HG03565 (cell line): ENCODE results near the gene CEP83.
"Not testable (repeated sequence)": the region's sequence is repeated elsewhere in the genome, so short reads cannot be mapped to it uniquely, and the experiment has no call there.

Experiments
- ATAC-seq: cut with Tn5 transposase; IDR thresholded peaks from one replicate; pipeline ENCODE4 v1.9.1; 2021; ENCODE audit warnings: mild to moderate bottlenecking, moderate library complexity; ENCODE audit not compliant: unreplicated experiment

CEP83 gene

GRCh38 chr12:94386422-94386821, 73.2 kb downstream of the CEP83 start:
- ATAC-seq, result no peak

DNA sequence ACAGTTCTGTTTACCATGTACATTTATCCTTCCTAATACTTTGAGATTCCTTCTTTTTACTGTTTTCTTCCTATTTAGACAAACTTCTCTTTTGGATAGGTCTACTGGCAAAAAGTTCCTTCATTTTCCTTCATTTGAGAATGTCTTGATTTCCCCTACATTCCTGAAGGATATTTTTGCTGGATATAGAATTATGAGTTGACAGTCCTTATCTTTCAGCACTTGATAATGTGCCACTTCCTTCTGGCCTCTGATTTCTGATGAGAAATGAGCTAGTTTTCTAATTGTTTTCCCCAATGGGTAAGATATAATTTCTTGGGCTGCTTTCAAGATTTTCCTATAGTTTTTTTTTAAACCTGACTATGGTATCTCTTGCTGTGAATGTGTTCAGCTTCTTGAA, 75.6 kb downstream of the CEP83 start:
- no peak for ATAC-seq

- ATAC-seq, result no peak
Measured at GRCh38 chr12:94380507-94380906, 79.2 kb downstream of the CEP83 start.

DNA sequence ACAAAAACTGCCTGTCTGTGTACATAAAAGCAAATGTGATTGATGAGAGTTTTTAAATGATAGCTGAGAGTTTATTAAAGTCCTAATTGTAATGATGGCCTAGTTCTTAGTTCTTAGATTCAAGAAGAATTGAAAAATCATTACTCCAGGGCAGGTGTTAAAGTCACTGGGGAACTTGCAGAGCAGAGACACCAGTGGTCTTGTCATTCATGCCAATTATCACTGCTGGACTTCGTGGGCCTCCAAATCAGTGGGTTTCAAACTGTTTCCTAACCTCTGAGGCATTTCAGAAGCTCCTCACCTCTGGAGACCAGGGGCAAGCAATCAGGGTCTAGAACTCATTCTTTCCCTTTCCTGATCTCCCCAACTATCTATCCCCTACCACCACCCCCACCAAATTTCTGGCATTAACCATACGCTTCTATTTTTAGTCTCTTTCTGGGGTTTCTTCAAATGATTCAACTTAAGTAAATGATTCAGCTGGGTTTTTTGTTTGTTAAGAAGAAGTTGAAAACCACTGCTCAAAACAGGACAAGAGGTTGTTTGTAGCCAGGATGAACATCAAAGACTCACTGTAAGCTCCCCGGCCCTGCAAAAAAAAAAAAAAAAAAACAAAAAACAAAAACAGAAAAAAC, 80.1 kb downstream of the CEP83 start:
- no peak for ATAC-seq

GRCh38 chr12:94377599-94377998, 82.1 kb downstream of the CEP83 start:
- ATAC-seq, result no peak

- ATAC-seq, result no peak
Measured at GRCh38 chr12:94374124-94374523, 85.5 kb downstream of the CEP83 start.

DNA sequence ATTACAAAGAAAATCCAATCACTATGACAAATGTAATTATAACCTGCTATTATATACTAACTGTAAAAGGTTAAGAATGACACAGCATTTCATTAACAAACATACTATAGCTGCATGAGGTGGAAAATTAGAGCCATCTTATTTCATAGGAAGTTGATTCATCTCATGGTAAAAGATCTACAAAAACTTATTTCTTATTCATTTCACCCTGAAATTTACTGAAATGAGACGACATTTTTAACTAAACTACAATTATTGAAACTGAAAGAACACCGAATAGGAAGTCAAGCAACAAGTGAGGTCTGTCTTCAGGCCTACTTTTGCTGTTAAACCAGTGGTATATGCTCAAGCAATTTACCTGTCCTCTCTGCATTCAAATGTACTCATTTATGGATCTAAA, 87.2 kb downstream of the CEP83 start:
- ATAC-seq, result peak; percentile 75

DNA sequence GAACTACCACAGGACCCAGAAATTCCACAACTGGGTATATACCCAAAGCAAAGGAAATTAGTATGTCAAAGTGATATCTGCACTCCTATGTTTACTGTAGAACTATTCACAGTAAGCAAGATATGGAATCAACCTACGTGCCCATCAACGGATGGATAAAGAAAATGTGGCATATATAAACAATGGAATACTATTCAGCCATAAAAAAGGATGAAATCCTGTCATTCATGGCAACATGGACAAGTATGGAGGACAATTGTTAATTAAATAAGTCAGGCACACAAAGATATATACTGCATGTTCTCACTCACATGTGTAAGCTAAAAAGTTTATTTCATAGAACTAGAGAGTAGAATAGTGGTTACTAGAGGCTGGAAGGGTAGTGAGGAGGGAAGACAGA, 97.0 kb downstream of the CEP83 start:
- ATAC-seq, result no peak

DNA sequence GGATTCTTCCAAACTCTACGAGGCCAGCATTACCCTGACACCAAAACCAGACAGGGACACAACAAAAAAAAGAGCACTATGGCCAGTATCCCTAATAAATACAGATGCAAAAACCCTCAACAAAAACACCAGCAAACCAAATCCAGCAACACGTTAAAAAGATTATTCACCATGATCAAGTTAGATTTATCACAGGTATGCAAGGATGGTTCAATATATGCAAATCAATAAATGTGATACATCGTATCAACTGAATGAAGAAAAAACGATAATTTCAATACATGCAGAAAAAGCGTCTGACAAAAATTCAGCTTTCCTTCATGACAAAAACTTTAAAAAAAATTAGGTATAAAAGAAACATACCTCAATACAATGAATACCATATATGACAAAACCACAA, 99.9 kb downstream of the CEP83 start:
- no peak for ATAC-seq

- ATAC-seq, result no peak
Measured at GRCh38 chr12:94353130-94353529, 106.5 kb downstream of the CEP83 start.

DNA sequence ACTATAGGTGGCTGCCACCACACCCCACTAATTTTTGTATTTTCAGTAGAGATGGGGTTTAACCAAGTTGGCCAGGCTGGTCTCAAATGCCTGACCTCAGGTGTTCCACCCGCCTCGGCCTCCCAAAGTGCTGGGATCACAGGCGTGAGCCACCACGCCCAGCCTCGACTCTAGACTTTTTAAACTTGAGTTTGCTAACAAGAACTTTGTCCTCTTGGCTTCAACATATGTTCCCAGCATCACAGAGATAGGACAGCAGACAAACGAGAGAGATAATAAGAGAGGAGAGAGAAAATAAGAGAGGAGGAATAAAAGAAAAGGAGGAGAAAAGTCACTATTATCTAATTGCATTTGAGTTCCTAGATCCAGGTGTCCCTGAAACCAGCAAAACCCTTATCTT, 119.1 kb downstream of the CEP83 start:
- ATAC-seq, result no peak

DNA sequence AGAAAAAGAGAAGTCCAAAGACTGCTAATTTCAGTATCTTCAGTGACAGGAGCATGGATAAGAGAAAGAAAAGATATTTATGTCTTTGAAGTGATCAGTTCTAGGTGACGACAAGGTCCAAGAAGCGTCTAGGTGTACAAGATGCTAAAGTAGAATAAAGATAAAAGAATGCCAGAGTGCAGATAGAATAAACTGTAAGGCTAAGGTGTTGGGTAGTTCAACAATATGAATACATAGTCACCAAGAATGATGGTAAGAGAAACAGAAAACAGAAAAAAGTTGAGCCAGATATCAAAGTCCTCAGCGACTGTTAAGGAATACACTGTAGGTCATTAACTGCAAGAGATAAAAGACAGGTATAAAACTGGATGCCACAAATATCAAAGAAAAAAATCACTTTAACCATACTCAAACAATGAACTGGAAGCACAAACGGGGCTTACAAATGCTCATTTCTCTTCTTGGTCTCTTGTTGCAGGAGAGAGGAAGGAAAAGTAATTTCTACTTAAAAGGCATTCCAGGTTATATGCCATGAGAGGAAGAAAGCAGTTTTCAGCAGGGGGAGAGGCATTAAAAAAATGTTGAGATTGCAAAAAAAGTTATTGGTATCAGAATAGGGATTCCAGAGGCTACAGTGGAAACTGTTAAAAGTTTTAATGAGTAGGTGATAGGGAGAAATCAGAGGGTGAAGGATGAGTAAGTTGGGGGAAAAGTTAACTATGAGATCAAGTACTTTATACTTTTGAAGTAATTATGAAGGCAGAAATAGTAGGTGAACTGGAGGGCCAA, 121.5 kb downstream of the CEP83 start:
- ATAC-seq, result no peak

DNA sequence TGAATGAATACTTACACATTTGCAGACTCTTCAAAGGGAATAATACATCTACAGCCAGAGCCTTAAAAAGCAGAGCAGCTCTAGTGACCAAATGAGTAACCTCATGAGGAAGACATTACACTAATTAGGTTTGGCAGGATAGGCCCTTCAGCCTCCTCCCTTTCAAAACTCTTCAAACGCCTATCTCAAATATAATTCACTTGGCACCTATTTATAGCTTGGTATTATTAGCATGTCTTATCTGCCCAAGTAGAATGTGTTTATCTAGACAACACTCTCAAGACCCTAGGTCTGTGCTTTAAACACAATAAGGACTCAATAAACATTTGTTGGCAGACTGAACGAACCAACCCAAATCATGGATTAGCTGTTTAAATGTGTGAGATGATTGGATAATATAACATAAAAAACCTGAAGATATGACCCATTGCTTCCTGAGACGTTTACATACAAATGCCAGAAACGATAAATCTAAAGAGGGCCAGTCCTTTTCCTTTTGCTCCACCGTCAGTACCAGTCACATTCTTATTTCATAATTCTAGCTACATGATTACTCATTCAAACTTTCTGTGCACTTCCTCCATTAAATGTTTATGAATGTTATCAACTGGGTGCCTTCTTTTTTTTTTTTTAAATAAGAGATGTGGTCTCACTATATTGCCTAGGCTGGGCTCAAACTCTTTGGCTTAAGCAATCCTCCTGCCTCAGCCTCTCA, 123.3 kb downstream of the CEP83 start:
- ATAC-seq, result no peak

DNA sequence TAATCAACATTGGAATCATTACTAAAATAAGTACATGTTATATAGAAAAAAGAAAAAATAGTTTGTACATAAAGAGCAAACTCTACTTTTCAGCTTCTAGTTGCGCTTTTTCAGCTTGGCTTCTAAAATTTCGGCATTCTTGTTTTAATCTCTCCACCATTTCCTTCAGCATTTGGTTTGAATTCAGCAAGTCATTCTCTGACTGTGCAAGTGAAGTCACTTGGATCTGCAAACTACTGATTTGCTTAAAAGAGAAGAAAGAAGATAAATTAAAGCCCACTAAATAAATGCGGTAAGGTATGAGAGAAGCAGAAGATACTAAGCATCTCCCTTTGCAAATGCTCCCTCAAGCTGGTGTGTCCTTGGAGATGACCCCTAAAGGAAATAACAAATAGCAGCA, 126.3 kb downstream of the CEP83 start:
- no peak for ATAC-seq

- no peak for ATAC-seq
Measured at GRCh38 chr12:94329366-94329765, 130.3 kb downstream of the CEP83 start.

GRCh38 chr12:94327809-94328208, 131.9 kb downstream of the CEP83 start:
- no peak for ATAC-seq

DNA sequence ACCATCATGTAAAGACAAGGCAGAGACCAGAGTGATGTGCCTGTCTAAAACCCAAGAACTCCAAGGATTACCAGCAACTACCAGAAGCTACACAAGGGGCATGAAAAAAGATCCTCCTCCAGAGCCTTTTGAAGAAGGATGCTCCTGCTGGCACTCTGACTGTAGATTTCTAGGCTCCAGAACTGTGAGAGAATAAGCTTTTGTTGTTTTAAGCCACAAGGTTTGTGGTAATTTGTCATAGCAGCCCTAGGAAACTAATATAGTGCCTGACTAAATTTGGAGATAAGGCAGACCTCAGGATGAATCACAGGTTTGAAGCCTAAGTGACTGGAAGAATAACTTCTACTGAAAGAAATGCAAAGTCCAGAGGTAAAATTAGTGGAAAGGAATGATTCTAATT, 132.9 kb downstream of the CEP83 start:
- ATAC-seq, result no peak

- no peak for ATAC-seq
Measured at GRCh38 chr12:94326234-94326633, 133.4 kb downstream of the CEP83 start.

GRCh38 chr12:94322346-94322745, 137.3 kb downstream of the CEP83 start:
- no peak for ATAC-seq

DNA sequence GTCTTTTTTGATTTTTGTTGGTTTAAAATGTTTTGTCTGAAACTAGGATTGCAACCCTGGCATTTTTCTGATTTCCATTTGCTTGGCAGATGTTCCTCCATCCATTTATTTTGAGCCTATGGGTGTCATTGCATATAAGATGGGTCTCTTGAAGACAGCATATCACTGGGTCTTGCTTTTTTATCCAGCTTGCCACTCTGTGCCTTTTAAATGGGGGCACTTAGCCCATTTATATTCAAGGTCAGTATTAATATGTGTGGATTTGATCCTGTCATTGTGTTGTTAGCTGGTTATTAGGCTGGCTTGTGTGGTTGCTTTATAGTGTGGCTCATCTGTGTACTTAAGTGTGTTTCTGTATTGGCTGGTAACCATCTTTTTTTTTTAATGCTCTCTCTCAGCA, 139.6 kb downstream of the CEP83 start:
- ATAC-seq, result no peak

- peak; percentile 67 for ATAC-seq
Measured at GRCh38 chr12:94318181-94318580, 141.5 kb downstream of the CEP83 start.

- not testable (repeated sequence) for ATAC-seq
Measured at GRCh38 chr12:94316600-94316999, 143.1 kb downstream of the CEP83 start.
